GM21786 (cell line): Measurements from ENCODE around the gene OPTN.
A peak's percentile ranks its signal among the peaks of the same experiment; 100 is the strongest.
"Not testable (repeated sequence)": the region's sequence is repeated elsewhere in the genome, so short reads cannot be mapped to it uniquely, and the experiment has no call there.

Source experiments
- ATAC-seq: cut with Tn5 transposase; IDR thresholded peaks from one replicate; pipeline ENCODE4 v1.9.1; 2021; ENCODE audit not compliant: unreplicated experiment

OPTN gene

GRCh38 chr10:13089345-13089744, 10.6 kb upstream of the OPTN start:
- no peak for ATAC-seq

- no peak for ATAC-seq
Observed at GRCh38 chr10:13090289-13090688, 9.7 kb upstream of the OPTN start.

GRCh38 chr10:13091801-13092200, 8.2 kb upstream of the OPTN start:
- no peak for ATAC-seq

- ATAC-seq: no peak
Observed at GRCh38 chr10:13092291-13093102, 7.5 kb upstream of the OPTN start.

- ATAC-seq: not testable (repeated sequence)
Observed at GRCh38 chr10:13094082-13094481, 5.9 kb upstream of the OPTN start.

GRCh38 chr10:13095094-13095493, 4.9 kb upstream of the OPTN start:
- ATAC-seq: no peak

GRCh38 chr10:13095929-13096328, 4.0 kb upstream of the OPTN start:
- no peak for ATAC-seq

- peak; percentile 33 for ATAC-seq
Observed at GRCh38 chr10:13099144-13099665, 758 bp upstream of the OPTN start.

- peak; percentile 20 for ATAC-seq
Observed at GRCh38 chr10:13100349-13101294, 659 bp downstream of the OPTN start.

- ATAC-seq: no peak
Observed at GRCh38 chr10:13102002-13102794, 2.2 kb downstream of the OPTN start.

GRCh38 chr10:13103554-13103953, 3.6 kb downstream of the OPTN start:
- ATAC-seq: no peak

- no peak for ATAC-seq
Observed at GRCh38 chr10:13104697-13105096, 4.7 kb downstream of the OPTN start.

GRCh38 chr10:13105184-13105583, 5.2 kb downstream of the OPTN start:
- no peak for ATAC-seq

- no peak for ATAC-seq
Observed at GRCh38 chr10:13106387-13107045, 6.6 kb downstream of the OPTN start.

- ATAC-seq: no peak
Observed at GRCh38 chr10:13110908-13111307, 10.9 kb downstream of the OPTN start.

- no peak for ATAC-seq
Observed at GRCh38 chr10:13113544-13113943, 13.6 kb downstream of the OPTN start.

GRCh38 chr10:13115832-13116803, 16.2 kb downstream of the OPTN start:
- ATAC-seq: no peak

- no peak for ATAC-seq
Observed at GRCh38 chr10:13117841-13118783, 18.1 kb downstream of the OPTN start.
